ENCODE measurements around the gene TP53I11.

DNA sequence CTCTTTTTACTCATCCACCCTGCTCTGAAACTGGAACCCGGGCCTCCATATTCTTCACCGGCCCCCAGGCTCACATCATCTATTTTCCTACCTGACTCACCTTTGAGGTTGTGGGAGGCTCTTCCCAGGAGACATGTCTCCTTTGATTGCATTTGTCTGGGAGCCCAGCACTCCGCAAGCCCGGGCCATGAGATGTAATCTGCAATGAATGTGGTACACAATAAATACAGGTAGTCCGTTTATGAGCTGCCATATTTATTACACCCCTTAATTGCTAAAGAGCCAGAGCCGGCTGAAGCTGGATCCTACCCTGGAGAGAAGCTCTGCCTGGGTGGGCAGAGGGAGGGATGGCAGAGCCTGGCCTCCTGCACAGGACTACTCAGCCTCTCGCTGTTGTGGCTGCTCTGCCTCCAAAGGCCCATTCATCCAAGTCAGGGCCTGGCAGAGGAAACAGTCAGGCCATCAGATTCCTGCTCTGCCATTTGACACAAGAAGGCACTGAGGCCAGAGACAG, 49.5 kb downstream of the TP53I11 start:
- TF ChIP-seq, protein P1, sequence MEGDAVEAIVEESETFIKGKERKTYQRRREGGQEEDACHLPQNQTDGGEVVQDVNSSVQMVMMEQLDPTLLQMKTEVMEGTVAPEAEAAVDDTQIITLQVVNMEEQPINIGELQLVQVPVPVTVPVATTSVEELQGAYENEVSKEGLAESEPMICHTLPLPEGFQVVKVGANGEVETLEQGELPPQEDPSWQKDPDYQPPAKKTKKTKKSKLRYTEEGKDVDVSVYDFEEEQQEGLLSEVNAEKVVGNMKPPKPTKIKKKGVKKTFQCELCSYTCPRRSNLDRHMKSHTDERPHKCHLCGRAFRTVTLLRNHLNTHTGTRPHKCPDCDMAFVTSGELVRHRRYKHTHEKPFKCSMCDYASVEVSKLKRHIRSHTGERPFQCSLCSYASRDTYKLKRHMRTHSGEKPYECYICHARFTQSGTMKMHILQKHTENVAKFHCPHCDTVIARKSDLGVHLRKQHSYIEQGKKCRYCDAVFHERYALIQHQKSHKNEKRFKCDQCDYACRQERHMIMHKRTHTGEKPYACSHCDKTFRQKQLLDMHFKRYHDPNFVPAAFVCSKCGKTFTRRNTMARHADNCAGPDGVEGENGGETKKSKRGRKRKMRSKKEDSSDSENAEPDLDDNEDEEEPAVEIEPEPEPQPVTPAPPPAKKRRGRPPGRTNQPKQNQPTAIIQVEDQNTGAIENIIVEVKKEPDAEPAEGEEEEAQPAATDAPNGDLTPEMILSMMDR (conservative IDR thresholded peaks at IDR 0.05) = no peak
- no peak for TF ChIP-seq ZFX (IDR thresholded peaks at IDR 0.05)

All from C4-2B (cell line).